ENCODE results near the gene SP140L.
"Not testable (repeated sequence)": the region's sequence is repeated elsewhere in the genome, so short reads cannot be mapped to it uniquely, and the experiment has no call there.

SP140L gene

GRCh38 chr2:230358305-230358704, 31.3 kb downstream of the SP140L start:
- DNase-seq (no peak), ATAC-seq (replicated peaks) (no peak)
- Mint-ChIP-seq H3K27me3 (no peaks in the 10 kb centered on the region), H3K36me3 (ENCODE audit: insufficient read depth) (peaks cover 16% of the 10 kb centered on the region), H3K9me3 (no peaks in the 10 kb centered on the region), H3K4me3 (no peak overlapping the region), H3K4me1 (ENCODE audit: low read depth in 2 of 2) (peaks cover 16 to 43% of the 10 kb centered on the region in 2 donors), H3K27ac (no peak overlapping the region)

GRCh38 chr2:230360028-230360427, 33.0 kb downstream of the SP140L start:
- Mint-ChIP-seq H3K36me3 (ENCODE audit: insufficient read depth) (peaks cover 11% of the 10 kb centered on the region), H3K27ac (no peak overlapping the region), H3K4me3 (no peak overlapping the region), H3K4me1 (ENCODE audit: low read depth in 2 of 2) (peaks cover 14 to 35% of the 10 kb centered on the region in 2 donors), H3K9me3 (no peaks in the 10 kb centered on the region), H3K27me3 (no peaks in the 10 kb centered on the region)
- DNase-seq (no peak), ATAC-seq (replicated peaks) (no peak)

- no peak for ATAC-seq (replicated peaks)
- H3K27ac Mint-ChIP-seq = peak overlapping the region; percentile 13 to 46
- H3K4me1 Mint-ChIP-seq (ENCODE audit: low read depth in 2 of 2) = peaks cover 14 to 30% of the 10 kb centered on the region in 2 donors
- no peak for DNase-seq
- peak overlapping the region in 1 of 2 donors; percentile 14 for H3K4me3 Mint-ChIP-seq
- no peaks in the 10 kb centered on the region for H3K27me3 Mint-ChIP-seq
- H3K36me3 Mint-ChIP-seq (ENCODE audit: insufficient read depth) = peaks cover 13% of the 10 kb centered on the region
- H3K9me3 Mint-ChIP-seq = no peaks in the 10 kb centered on the region
These were observed 35.2 kb downstream of the SP140L start for GRCh38 chr2:230362030-230362691.

DNA sequence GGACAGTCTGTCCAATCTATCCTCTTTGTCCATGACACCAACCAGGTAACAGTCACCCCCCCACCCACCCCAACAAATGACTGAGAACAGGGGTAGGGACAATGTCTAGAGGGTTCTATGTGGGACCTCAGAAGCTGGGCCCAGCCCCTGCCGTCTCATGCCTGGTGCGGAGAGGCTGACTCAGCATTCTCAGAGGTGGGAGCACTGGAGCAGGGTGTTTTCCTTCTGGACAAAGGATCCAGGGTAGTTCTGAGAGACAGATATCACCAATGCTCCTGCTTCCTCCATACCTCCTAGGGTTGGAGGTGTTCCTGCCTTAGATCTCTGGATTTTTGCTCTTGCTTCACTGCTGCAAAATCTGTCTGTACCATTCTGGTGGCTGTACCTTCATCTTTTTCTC, 55.1 kb downstream of the SP140L start:
- no peaks in the 10 kb centered on the region for H3K9me3 Mint-ChIP-seq
- no peak overlapping the region for H3K4me3 Mint-ChIP-seq
- H3K36me3 Mint-ChIP-seq (ENCODE audit: insufficient read depth) = peaks cover 20% of the 10 kb centered on the region
- DNase-seq (no peak), ATAC-seq (replicated peaks) (no peak)
- H3K27ac Mint-ChIP-seq = no peak overlapping the region
- peaks cover 4 to 18% of the 10 kb centered on the region in 2 donors for H3K4me1 Mint-ChIP-seq (ENCODE audit: low read depth in 2 of 2)
- no peaks in the 10 kb centered on the region for H3K27me3 Mint-ChIP-seq

GRCh38 chr2:230383453-230383852, 56.5 kb downstream of the SP140L start:
- ATAC-seq (replicated peaks) = no peak
- Mint-ChIP-seq H3K36me3 (ENCODE audit: insufficient read depth) (peaks cover 27% of the 10 kb centered on the region), H3K27me3 (no peaks in the 10 kb centered on the region), H3K4me3 (no peak overlapping the region), H3K27ac (no peak overlapping the region), H3K9me3 (no peaks in the 10 kb centered on the region), H3K4me1 (ENCODE audit: low read depth in 2 of 2) (peaks cover 3 to 12% of the 10 kb centered on the region in 2 donors)
- no peak for DNase-seq

DNA sequence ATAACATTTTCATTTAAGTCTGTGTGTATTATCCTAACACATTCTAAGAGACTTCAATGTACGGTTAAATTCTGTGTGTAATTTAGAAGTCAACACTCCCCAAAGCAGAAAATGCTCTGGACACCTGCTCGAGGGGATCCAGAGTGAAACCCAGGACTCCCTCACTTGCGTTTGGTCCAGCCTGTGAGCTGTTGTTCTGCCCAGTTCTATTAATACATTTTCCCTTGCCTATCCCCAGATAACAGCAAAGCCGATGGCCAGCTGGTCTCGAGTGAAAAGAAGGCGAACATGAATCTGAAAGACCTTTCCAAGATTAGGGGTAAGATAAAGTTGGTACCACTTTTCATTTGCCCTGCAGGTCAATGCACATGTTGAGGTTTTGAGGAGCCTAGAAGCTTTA, 58.0 kb downstream of the SP140L start:
- no peaks in the 10 kb centered on the region for H3K27me3 Mint-ChIP-seq
- no peak for DNase-seq
- ATAC-seq (replicated peaks) = no peak
- peaks cover 1 to 3% of the 10 kb centered on the region in 2 donors for H3K4me1 Mint-ChIP-seq (ENCODE audit: low read depth in 2 of 2)
- peaks cover 41% of the 10 kb centered on the region for H3K36me3 Mint-ChIP-seq (ENCODE audit: insufficient read depth)
- H3K27ac Mint-ChIP-seq = peak overlapping the region in 1 of 2 donors; percentile 32
- H3K9me3 Mint-ChIP-seq = no peaks in the 10 kb centered on the region
- H3K4me3 Mint-ChIP-seq = no peak overlapping the region

DNA sequence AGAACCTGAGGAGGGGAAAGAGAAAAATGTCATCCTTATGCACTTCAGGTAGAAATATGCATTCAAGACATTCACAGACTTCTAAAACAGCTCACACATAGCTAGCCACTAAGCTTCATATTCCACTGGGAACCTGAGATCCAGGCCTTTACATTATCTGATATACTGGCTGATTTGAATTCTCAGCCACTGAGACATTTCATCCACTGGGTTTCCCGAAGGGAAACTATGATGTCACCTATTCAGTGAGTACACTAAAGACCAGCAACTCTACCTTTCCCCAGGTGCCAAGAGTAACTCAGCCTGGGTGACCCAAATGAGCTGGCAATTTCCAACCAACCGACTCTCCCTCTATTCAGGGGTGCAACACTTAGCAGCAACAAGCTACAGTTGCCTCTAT, 67.3 kb downstream of the SP140L start:
- no peaks in the 10 kb centered on the region for H3K27me3 Mint-ChIP-seq
- H3K4me3 Mint-ChIP-seq = no peak overlapping the region
- ATAC-seq (replicated peaks) (no peak), DNase-seq (no peak)
- no peak overlapping the region for H3K27ac Mint-ChIP-seq
- H3K9me3 Mint-ChIP-seq = no peaks in the 10 kb centered on the region
- H3K36me3 Mint-ChIP-seq (ENCODE audit: insufficient read depth) = peaks cover 61% of the 10 kb centered on the region
- H3K4me1 Mint-ChIP-seq (ENCODE audit: low read depth in 2 of 2) = no peaks in the 10 kb centered on the region

GRCh38 chr2:230398698-230399097, 71.7 kb downstream of the SP140L start:
- Mint-ChIP-seq H3K27ac (peak overlapping the region in 1 of 2 donors; percentile 72), H3K36me3 (ENCODE audit: insufficient read depth) (peaks cover 53% of the 10 kb centered on the region)
- H3K9me3 Mint-ChIP-seq; H3K27me3 Mint-ChIP-seq; ATAC-seq (replicated peaks); H3K4me1 Mint-ChIP-seq (ENCODE audit: low read depth in 2 of 2); H3K4me3 Mint-ChIP-seq; DNase-seq: not testable (repeated sequence)

DNA sequence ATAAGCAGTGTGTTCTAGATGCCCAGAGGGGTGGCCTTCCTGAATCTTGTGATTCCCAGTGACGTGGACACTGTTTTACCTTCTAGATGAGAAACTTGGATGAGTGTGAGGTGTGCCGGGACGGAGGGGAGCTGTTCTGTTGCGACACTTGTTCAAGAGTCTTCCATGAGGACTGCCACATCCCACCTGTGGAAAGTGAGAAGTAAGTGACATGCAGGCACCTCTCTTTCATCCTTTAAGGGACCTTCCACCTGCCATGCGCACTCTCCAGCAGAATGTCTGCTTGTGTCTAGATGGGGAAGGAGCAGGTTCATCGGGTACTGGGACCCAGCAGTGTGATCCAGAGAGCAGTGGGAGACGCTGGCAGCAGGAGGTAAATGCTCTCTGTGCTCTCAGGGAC, 73.0 kb downstream of the SP140L start:
- H3K4me1 Mint-ChIP-seq (ENCODE audit: low read depth in 2 of 2) = peaks cover 0 to 4% of the 10 kb centered on the region in 2 donors
- H3K27me3 Mint-ChIP-seq = no peaks in the 10 kb centered on the region
- DNase-seq (no peak), ATAC-seq (replicated peaks) (no peak)
- H3K4me3 Mint-ChIP-seq = no peak overlapping the region
- peak overlapping the region; percentile 15 to 25 for H3K27ac Mint-ChIP-seq
- H3K36me3 Mint-ChIP-seq (ENCODE audit: insufficient read depth) = peaks cover 49% of the 10 kb centered on the region
- H3K9me3 Mint-ChIP-seq = no peaks in the 10 kb centered on the region

DNA sequence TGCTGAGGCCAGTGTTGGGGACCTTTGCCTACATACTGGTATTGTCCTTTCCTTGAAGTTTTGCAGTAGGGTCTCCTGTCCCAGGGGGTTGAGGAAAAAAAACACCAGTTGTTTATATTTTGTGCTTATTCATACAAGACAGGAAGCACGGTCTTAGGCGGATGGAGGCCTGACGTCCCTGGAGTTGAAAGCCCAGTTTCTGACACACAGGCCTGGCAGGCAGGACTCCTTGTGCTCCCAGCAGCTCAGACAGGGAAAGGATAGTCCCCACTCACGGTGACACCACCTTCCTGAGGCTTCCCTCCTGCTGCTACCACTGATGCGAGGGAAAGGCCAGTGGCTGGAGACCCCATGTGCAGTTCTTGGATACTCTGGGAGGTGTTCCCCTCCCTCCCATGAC, 73.5 kb downstream of the SP140L start:
- H3K9me3 Mint-ChIP-seq = no peaks in the 10 kb centered on the region
- no peaks in the 10 kb centered on the region for H3K27me3 Mint-ChIP-seq
- peaks cover 48% of the 10 kb centered on the region for H3K36me3 Mint-ChIP-seq (ENCODE audit: insufficient read depth)
- DNase-seq = no peak
- H3K4me1 Mint-ChIP-seq (ENCODE audit: low read depth in 2 of 2) = peaks cover 0 to 4% of the 10 kb centered on the region in 2 donors
- H3K4me3 Mint-ChIP-seq = no peak overlapping the region
- no peak for ATAC-seq (replicated peaks)
- peak overlapping the region; percentile 15 to 25 for H3K27ac Mint-ChIP-seq

DNA sequence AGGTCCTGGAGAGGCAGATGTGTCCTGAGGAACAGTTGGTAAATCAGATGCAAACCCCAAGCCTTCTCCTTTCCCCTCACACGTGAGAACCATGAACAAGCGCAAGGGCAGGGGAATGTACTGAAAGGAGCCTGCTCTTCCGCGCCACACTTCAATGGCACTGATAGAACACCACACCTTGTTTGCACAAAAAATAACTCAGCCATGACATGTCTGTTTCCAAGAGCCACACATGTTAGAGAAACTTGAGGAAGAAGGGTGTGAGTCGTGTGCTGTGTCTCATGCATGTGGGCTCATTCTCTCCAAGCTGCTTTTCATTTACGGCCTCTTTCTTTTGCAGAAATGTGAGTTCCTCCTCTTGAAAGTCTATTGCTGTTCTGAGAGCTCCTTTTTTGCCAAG, 74.0 kb downstream of the SP140L start:
- H3K9me3 Mint-ChIP-seq; DNase-seq; ATAC-seq (replicated peaks); H3K27me3 Mint-ChIP-seq; H3K4me1 Mint-ChIP-seq (ENCODE audit: low read depth in 2 of 2); H3K4me3 Mint-ChIP-seq; H3K27ac Mint-ChIP-seq: not testable (repeated sequence)
- peaks cover 42% of the 10 kb centered on the region for H3K36me3 Mint-ChIP-seq (ENCODE audit: insufficient read depth)

DNA sequence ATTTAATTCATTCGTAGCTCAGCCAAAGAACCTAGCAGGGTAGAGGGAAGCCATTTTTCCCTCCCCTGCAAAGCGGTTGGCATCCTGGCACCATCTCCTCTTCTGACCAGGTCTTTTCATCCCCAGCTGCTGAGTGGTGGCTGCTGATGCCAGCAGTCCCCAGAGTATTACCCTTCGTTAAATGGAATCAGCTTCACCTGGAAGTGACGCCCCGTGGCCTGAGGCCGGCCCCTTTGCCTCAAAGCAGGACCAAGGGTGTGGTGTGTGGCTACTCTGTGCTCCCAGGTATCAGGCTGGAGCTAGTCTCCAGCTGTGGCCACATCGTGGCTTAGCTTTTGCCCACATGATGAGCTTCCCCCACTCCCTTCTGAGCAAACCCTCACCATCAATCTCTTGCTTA, 76.8 kb downstream of the SP140L start:
- ATAC-seq (replicated peaks) = no peak
- Mint-ChIP-seq H3K27ac (no peak overlapping the region), H3K4me3 (peak overlapping the region in 1 of 2 donors; percentile 4), H3K27me3 (no peaks in the 10 kb centered on the region), H3K9me3 (no peaks in the 10 kb centered on the region), H3K36me3 (ENCODE audit: insufficient read depth) (peaks cover 34% of the 10 kb centered on the region), H3K4me1 (ENCODE audit: low read depth in 2 of 2) (peaks cover 7 to 8% of the 10 kb centered on the region in 2 donors)
- no peak for DNase-seq

DNA sequence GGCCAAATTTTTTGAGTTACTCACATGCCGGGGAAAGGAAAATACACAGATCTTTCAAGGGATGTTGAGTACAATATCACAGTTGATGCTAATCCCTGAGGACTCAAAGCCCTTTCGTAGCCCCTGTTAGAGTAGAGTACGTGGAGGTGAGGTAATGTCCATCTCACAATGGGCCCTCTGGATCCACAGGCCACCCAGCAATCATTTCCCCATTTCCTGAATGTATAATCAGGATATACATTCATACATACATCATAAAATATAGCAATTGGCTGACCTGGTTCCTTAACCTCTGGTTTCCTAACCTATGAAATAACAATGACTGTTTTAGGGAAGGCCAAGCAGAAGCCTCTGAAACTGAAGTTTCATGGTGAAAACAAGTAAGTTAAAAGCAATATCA, 78.8 kb downstream of the SP140L start:
- Mint-ChIP-seq H3K27me3 (no peaks in the 10 kb centered on the region), H3K4me1 (ENCODE audit: low read depth in 2 of 2) (peaks cover 8 to 13% of the 10 kb centered on the region in 2 donors), H3K36me3 (ENCODE audit: insufficient read depth) (peaks cover 23% of the 10 kb centered on the region), H3K9me3 (no peaks in the 10 kb centered on the region), H3K4me3 (no peak overlapping the region), H3K27ac (peak overlapping the region in 1 of 2 donors; percentile 71)
- DNase-seq (no peak), ATAC-seq (replicated peaks) (no peak)

- H3K36me3 Mint-ChIP-seq (ENCODE audit: insufficient read depth) = peaks cover 12% of the 10 kb centered on the region
- H3K9me3 Mint-ChIP-seq = no peaks in the 10 kb centered on the region
- ATAC-seq (replicated peaks) (no peak), DNase-seq (no peak)
- no peak overlapping the region for H3K4me3 Mint-ChIP-seq
- peak overlapping the region; percentile 60 to 62 for H3K27ac Mint-ChIP-seq
- H3K27me3 Mint-ChIP-seq = no peaks in the 10 kb centered on the region
- H3K4me1 Mint-ChIP-seq (ENCODE audit: low read depth in 2 of 2) = peaks cover 24 to 27% of the 10 kb centered on the region in 2 donors
These were observed 81.3 kb downstream of the SP140L start for GRCh38 chr2:230408244-230408842.

Data from effector memory CD8-positive, alpha-beta T cell (primary cell).